NT2/D1 (cell line): ENCODE results near the gene FAH.
"Not testable (repeated sequence)": the region's sequence is repeated elsewhere in the genome, so short reads cannot be mapped to it uniquely, and the experiment has no call there.

Experiments used
- DNase-seq: peaks from one replicate; pipeline ENCODE4 v3.0.0-alpha.2; 2011; ENCODE audit warnings: low read depth, low spot score
- H3K27me3 ChIP-seq: 2 replicates; pipeline ENCODE4 v1.6.0; 2011; ENCODE audit warnings: mild to moderate bottlenecking; ENCODE audit not compliant: insufficient read length, insufficient read depth
- H3K36me3 ChIP-seq: 2 replicates; pipeline ENCODE4 v1.6.1; 2011; ENCODE audit warnings: mild to moderate bottlenecking, low read length, mixed read lengths; ENCODE audit not compliant: insufficient read depth, insufficient read length
- H3K4me1 ChIP-seq: 2 replicates; pipeline ENCODE4 v1.5.1; 2011; ENCODE audit not compliant: insufficient read depth, insufficient read length
- H3K4me3 ChIP-seq: 2 replicates; pipeline ENCODE4 v1.5.1; 2011; ENCODE audit warnings: low read depth; ENCODE audit not compliant: insufficient read length
- H3K9ac ChIP-seq: 2 replicates; pipeline ENCODE4 v1.6.0; 2011; ENCODE audit warnings: low read depth; ENCODE audit not compliant: insufficient read length
- H3K9me3 ChIP-seq: 2 replicates; pipeline ENCODE4 v1.5.1; 2011; ENCODE audit warnings: mild to moderate bottlenecking, low read length; ENCODE audit not compliant: insufficient read depth
- SUZ12 ChIP-seq: IDR thresholded peaks from 2 replicates; pipeline ENCODE4 v1.6.1; 2011; ENCODE audit not compliant: insufficient read length, insufficient read depth; ENCODE audit errors: extremely low read depth
- YY1 ChIP-seq: IDR thresholded peaks from 2 replicates; pipeline ENCODE4 v1.6.1; 2011; ENCODE audit not compliant: insufficient read length, insufficient read depth
- ZNF274 ChIP-seq: IDR thresholded peaks from 2 replicates; pipeline ENCODE4 v1.6.1; 2011; ENCODE audit warnings: mild to moderate bottlenecking, low read depth, low read length

FAH gene

GRCh38 chr15:80151148-80151547, 1.7 kb upstream of the FAH start:
- TF ChIP-seq ZNF274 (no peak), YY1 (no peak), SUZ12 (no peak)
- Histone ChIP-seq H3K4me3 (no peak overlapping the region), H3K9me3 (no peaks in the 10 kb centered on the region), H3K27me3 (peaks cover 22% of the 10 kb centered on the region), H3K4me1 (peaks cover 3% of the 10 kb centered on the region), H3K36me3 (no peaks in the 10 kb centered on the region), H3K9ac (no peak overlapping the region)
- no peak for DNase-seq

GRCh38 chr15:80151576-80151975, 1.2 kb upstream of the FAH start:
- TF ChIP-seq ZNF274 (no peak), YY1 (no peak), SUZ12 (no peak)
- Histone ChIP-seq H3K9me3 (no peaks in the 10 kb centered on the region), H3K4me3 (no peak overlapping the region), H3K27me3 (peaks cover 22% of the 10 kb centered on the region), H3K9ac (no peak overlapping the region), H3K36me3 (no peaks in the 10 kb centered on the region), H3K4me1 (peaks cover 3% of the 10 kb centered on the region)
- no peak for DNase-seq

- H3K27me3 ChIP-seq, result peaks cover 22% of the 10 kb centered on the region
- peaks cover 3% of the 10 kb centered on the region for H3K4me1 ChIP-seq
- H3K9ac ChIP-seq, result peak overlapping the region; percentile 72
- H3K9me3 ChIP-seq, result no peaks in the 10 kb centered on the region
- peak overlapping the region; percentile 67 for H3K4me3 ChIP-seq
- no peak for TF ChIP-seq SUZ12
- no peak for TF ChIP-seq ZNF274
- TF ChIP-seq YY1, result no peak
- H3K36me3 ChIP-seq, result no peaks in the 10 kb centered on the region
- peak; percentile 89 for DNase-seq
Measured at GRCh38 chr15:80152180-80152895, 461 bp upstream of the FAH start.

- Histone ChIP-seq H3K36me3 (peaks cover 6% of the 10 kb centered on the region), H3K4me3 (no peak overlapping the region), H3K9ac (no peak overlapping the region), H3K27me3 (peaks cover 22% of the 10 kb centered on the region), H3K9me3 (no peaks in the 10 kb centered on the region), H3K4me1 (peaks cover 3% of the 10 kb centered on the region)
- DNase-seq, result no peak
- TF ChIP-seq ZNF274, result no peak
- TF ChIP-seq SUZ12, result no peak
- TF ChIP-seq YY1, result no peak
Measured at GRCh38 chr15:80153900-80154299, 1.1 kb downstream of the FAH start.

GRCh38 chr15:80154336-80154735, 1.5 kb downstream of the FAH start:
- H3K9ac ChIP-seq, result no peak overlapping the region
- TF ChIP-seq SUZ12, result no peak
- TF ChIP-seq ZNF274, result no peak
- no peak for TF ChIP-seq YY1
- peaks cover 22% of the 10 kb centered on the region for H3K27me3 ChIP-seq
- DNase-seq, result no peak
- H3K36me3 ChIP-seq, result peaks cover 8% of the 10 kb centered on the region
- no peaks in the 10 kb centered on the region for H3K9me3 ChIP-seq
- peaks cover 3% of the 10 kb centered on the region for H3K4me1 ChIP-seq
- H3K4me3 ChIP-seq, result no peak overlapping the region

- Histone ChIP-seq H3K9ac (no peak overlapping the region), H3K36me3 (peaks cover 15% of the 10 kb centered on the region), H3K9me3 (no peaks in the 10 kb centered on the region), H3K4me3 (no peak overlapping the region), H3K4me1 (peaks cover 3% of the 10 kb centered on the region), H3K27me3 (peaks cover 20% of the 10 kb centered on the region)
- no peak for DNase-seq
- TF ChIP-seq SUZ12 (no peak), ZNF274 (no peak), YY1 (no peak)
Measured at GRCh38 chr15:80155001-80155377, 2.2 kb downstream of the FAH start.

- H3K27me3 ChIP-seq, result peaks cover 16% of the 10 kb centered on the region
- not testable (repeated sequence) for H3K4me1 ChIP-seq, DNase-seq, H3K9me3 ChIP-seq, H3K9ac ChIP-seq, H3K4me3 ChIP-seq
- H3K36me3 ChIP-seq, result peaks cover 17% of the 10 kb centered on the region
Measured at GRCh38 chr15:80155378-80156175, 2.8 kb downstream of the FAH start.
